ENCODE data around the gene SPOCK1.
"Not testable (repeated sequence)": the region's sequence is repeated elsewhere in the genome, so short reads cannot be mapped to it uniquely, and the experiment has no call there.

The SPOCK1 gene

DNA sequence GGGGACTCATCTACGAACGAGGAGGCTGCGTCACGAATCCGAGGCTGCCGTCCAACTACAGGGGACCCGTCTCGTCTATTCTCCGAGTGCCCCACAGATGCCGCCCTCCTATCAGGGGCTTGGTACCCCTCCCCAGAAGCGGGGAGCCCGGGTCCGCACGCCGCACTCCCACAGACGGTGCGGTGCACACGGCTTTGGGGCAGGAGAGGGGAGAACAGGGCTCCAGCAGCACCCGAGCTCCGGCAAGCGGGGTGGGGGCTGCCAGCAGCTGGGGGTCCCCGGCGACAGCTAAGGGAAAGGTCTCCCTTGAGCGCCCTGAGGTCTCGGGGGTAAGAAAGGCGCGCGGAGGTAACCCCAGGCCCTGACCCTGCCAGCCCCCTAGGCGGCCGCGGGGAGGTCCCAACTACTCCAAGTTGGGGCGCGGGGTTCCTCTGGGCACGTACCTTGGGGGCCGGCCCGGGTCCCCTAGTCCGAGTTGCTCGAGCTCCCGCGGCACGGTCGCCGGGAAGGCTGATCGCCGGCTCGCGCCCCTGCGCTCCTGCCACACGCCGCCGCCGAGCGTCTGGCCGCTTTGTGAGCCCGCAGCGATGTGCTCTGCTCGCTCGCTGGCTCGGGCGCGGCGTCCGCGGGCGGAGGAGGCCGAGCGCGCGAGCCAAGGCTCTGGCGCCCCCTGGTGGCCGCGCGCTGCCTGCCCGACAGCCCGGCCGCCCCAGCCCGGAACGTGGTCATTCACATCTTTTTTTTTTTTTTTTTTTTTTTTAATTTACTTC is at the start of gene SPOCK1:
TSS of gene SPOCK1 (minus strand) at position 591 of the 770 bp plus-strand sequence.
- peak; percentile 5 for DNase-seq

DNA sequence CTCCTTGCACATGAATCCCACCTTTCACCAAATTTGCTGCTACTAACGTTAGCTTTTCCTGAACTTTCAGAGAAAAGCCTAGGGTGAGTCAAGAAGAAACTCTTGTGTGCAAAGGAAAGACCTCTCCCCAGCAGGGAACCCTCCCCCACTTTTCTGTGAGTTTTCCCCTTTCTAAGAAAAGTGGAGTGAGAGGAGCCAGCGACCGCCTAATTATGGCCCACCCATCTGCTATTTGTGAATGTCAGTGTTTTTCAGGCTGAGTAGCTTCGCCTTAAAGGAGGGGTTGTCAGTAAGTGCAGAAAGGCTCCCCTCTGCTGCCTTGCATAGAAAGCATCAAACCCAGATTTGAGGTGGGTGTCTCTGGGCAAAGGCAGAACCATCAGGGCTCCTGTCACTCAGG is 46.8 kb upstream of the SPOCK1 start:
- DNase-seq = no peak

DNA sequence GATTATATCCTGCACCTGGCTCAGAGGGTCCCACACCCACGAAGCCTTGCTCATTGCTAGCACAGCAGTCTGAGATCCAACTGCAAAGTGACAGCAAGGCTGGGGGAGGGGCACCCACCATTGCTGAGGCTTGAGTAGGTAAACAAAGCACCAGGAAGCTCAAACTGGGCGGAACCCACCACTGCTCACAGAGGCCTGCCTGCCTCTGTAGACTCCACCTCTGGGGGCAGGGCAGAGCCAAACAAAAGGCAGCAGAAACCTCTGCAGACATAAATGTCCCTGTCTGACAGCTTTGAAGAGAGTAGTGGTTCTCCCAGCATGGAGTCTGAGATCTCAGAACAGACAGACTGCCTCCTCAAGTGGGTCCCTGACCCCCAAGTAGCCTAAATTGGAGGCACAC is 36.3 kb upstream of the SPOCK1 start:
- not testable (repeated sequence) for DNase-seq

DNA sequence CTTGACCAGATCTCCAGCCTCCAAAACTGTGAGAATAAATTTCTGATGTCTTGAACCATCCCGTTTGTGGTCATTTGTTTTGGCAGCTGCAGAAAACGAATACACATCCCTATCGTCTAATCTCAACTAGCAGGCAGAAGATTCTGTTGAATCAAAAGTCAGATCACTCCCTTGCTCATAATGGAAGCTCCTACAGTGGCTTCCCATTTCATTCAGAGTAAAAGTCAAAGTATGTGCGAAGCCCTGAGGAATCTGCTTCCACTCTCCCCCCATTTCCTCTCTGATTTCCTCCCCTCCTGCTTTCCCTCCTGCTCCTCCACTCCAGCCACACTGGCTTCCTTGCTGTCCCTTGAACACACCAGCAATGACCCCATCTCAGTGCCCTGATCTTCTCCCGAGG is 34.8 kb upstream of the SPOCK1 start:
- DNase-seq = no peak

DNA sequence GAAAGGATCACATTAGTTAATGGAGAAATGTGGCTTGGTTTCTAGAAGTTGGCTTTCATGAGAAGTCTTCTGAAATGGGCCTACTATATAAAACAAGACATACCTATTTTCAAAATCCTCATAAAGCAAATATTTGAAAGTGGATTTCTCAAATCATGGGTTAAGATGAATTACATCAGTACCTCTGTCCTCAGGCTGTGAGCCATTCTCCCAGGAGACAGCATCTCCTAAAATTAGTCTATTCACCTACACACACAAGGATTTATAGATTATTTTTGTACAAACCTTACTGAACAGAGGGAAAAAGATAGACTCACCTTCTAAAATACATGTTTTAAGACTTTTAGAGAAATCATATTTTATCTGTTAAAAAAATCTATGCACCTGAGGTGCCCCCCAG is 32.1 kb upstream of the SPOCK1 start:
- no peak for DNase-seq

DNA sequence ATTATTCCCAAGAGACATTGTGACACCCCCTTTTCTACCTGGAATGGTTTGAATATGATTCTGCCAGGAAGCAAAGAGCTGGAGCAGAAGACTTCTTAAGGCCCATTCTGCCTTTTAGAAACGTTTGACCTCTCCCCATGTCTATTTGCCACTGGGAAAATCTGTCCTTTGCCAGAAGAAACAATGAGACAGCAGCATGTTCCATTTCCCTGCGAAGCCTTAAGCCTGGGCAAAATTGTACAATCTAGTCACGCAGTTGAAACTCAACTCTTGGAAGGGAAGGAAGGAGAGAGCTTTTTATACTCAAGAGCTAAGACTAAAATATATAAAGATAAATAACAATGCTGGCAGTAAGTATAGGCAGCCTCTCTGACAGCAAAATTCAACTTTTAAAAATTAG is 22.1 kb upstream of the SPOCK1 start:
- no peak for DNase-seq

DNA sequence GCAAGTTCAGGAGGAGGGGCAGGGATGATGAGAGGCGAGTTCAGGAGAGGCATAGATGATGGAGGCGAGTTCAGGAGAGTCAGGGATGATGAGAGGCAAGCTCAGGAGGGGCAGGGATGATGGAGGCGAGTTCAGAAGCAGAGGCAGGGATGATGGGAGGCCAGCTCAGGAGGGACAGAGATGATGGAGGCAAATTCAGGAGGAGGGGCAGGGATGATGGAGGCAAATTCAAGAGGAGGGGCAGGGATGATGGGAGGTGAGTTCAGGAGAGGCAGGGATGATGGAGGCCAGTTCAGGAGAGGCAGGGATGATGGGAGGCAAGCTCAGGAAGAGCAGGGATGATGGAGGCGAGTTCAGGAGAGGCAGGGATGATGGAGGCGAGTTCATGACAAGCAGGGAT is 17.8 kb upstream of the SPOCK1 start:
- no peak for DNase-seq

DNA sequence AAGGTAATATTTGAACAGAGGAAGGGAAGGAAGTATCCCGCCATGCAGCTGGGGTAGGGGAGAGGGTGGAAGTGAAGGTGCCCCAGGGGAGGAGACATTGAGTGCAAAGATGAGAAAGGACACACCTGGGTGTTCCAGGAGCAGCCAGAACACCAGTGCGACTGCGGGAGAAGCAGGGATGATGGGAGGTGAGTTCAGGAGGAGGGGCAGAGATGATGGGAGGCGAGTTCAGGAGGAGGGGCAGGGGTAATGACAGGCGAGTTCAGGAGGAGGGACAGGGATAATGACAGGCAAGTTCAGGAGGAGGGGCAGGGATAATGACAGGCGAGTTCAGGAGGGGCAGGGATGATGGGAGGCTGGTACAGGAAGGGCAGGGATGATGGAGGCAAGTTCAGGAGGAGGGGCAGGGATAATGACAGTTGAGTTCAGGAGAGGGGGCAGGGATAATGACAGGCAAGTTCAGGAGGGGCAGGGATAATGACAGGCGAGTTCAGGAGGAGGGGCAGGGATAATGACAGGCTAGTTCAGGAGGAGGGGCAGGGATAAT is 17.2 kb upstream of the SPOCK1 start:
- DNase-seq = no peak

DNA sequence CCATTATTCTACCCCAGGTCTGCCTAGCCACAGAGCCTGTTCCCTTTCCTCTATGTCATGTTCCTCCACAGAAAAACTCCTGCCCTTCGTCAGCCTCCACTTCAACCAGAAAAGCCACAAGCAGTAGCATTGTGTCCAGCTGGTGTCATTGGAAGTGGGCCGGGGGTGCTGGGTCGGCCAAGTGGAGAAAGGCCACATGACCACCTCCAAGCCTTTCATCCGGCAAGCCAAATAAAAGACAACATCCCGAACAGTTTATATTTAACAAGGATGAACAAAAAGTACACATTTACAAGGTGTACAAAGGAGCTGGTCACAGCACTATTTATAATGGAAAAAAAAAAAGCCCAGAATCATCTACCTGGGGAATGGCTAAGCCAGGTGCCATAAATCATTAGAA is 16.1 kb upstream of the SPOCK1 start:
- DNase-seq = no peak

DNA sequence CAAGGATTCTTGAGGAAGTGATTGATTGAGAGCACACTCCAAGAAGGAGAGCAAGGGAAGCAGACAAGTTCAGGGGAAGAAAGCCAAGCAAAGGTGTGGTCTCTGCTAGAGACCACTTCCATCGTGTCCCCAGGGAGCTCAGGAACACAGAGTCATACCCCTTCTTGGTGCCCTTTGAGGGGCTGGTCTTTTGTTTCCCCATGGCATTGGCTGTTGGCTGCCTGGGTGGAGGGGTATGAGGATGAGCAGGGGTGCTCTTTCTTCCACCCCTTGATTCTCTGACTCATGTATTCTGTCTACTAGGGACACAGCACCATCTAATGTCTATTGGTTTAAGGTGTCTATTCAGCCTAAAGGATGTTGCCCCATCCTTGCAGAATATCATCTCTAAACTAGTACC is 11.5 kb upstream of the SPOCK1 start:
- no peak for DNase-seq

DNA sequence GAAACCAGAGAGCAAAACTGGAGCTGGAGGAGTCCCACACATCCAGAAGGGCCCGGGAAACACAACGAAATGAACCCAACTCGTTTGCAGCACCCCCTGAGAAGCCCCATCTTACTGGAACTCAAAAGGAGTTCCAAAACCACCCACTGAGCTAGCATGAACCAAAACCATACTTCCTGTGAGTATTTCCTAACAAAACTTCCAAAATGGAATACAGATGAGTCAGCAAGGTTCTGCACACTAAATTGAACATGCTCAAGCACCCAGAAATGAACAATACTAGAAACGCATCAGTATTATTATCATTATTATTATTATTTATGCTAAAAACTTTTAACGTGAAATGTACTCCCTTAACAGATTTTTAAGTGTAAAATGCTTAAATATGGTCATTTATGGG is 8.0 kb upstream of the SPOCK1 start:
- DNase-seq = no peak

DNA sequence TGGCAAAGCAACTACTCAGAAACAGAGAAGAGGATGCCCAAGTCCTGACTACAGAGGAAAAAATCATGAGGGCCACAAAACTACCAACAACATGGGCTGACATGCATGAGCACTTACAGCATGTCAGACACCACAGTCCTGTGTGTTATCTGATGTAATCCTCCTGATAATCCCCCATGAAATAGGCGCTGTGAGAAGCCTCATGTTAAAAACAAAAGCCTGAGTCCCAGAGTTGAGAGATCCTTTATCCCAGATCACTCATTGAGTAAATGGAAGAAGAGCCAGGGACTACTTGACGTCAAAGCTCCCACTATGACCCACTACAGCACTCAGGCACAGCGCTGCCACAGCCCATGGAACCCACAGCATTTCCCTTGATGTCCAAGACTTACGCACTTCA is 7.2 kb upstream of the SPOCK1 start:
- no peak for DNase-seq

DNA sequence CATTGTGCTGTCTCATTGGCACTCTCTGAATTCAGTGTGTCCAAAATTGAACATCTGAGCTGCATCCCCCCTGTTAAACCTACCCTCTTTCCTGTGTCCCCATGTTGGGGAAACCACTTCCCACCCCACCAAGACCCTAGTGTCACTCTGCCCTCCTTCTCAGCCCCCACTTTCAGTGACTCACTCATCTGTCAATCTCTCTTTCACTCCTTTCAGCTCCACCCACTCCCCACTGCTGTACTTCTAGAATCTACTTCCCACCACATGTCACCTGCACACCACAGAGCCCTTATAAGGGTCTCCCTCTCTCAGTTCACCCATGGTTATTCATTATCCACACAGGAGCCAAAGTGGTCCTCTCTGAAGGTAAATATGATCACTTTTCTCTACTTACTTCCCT is 5.8 kb upstream of the SPOCK1 start:
- DNase-seq = no peak

DNA sequence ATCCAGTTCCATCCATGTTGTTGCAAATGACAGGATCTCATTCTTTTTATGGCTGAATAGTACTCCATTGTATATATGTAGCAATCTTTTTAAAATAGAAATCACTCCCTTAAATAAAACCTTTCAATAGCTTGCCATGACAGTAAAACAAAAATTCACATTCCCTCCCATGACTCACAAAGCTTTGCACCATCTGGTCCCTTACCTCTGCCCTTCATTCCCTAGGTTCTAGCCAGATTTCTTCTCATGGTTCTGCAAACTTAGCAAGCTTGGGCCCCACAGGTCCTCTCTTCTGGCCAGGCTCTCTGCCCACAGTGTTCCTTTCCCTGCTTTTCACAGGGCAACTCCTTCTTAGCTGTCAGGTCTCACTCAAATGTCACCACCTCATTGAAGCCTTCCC is 4.3 kb upstream of the SPOCK1 start:
- DNase-seq = no peak

DNA sequence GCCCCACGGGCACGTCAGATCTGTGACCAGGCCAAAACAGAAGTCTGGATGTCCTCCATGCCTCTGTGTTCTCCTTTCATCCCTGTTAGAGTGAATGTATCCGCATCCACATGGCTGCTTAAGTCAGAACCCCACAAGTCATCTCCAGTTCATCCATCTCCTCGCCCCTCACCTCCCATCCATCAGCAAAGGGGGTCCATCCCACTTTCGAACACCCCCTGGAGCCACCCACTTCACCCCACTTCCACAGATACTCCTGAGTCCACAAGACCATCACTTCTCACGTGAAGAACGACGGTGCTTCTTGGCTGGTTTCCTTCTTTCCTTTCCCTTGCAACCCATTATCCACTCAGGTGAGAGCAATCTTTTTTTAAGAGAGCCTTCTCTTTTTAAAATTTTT is 3.5 kb upstream of the SPOCK1 start:
- DNase-seq = no peak

DNA sequence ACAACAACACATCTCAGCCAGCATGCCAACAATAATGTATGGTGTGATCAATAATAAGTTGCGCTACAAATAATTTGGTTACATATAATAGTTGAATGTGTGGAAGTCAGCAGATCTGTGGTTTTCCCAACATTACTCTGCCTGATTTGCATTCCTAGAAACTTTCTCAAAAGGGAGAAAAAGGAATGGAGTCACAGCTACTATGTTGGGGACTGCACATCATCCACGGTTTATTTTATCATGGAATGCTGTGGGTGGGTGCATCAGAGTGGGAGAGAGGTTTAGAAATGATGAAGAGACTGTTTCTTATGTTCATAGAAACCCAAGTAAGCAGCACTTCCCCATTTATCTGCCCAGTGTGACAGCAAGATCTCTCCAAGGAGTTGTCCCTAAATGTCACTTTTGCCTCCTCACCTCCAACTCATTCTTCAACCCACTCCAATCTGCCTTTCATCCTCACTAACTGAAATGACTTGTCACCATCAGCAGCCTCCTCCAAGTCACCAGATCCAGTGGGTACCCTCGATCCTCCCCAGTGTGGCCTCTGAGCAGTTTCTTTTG is 2.8 kb upstream of the SPOCK1 start:
- no peak for DNase-seq

DNA sequence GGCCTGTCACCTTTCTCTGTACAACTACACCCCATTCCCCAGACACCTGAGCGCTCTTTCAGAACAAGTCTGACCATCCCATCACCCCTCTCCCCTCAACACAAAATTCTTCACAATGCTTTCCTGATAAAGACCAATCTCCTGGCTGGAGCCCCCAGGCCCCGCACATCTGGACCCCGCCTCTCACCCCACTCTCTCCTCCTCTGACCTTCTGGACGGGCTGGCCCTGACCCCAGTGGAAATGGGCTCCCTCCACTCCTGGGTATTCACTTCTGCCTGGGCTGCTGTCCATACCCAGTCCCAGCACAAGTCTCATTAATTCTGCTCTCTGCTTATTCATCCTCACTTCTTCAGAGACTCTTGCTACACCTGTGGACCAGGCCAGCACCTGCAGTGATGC is 2.1 kb upstream of the SPOCK1 start:
- DNase-seq = no peak

DNA sequence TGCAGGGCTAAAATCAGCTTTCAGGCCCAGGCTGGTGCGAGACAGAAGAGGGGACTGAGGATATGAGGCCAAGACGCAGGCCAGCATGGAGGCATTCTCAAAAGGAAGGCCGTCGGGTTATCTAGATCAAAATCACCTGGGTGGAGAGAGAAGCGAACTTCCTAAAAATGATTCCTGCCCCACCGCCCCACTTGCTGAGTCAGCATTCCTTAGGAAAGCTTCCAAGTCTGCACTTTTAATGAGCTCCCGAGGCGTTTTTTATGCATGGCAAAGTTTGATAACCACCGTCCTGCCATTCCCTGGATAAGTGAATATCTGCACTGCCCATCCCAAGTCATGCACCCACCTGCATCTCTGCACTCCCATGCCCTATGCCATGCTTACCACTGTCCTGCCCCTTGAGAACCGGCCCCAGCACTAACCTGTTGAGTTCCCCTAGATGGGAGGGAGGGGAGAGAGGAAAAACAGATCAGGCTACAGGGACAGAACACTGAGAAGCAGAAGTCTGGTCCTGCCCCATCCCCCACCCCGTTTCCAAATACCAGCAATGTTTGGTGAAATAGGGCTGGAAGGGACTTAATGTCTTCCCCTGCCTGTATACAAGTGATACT is 1.6 kb upstream of the SPOCK1 start:
- no peak for DNase-seq

DNA sequence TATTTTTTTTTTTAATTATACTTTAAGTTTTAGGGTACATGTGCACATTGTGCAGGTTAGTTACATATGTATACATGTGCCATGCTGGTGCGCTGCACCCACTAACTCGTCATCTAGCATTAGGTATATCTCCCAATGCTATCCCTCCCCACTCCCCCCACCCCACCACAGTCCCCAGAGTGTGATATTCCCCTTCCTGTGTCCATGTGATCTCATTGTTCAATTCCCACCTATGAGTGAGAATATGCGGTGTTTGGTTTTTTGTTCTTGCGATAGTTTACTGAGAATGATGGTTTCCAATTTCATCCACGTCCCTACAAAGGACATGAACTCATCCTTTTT is 351 bp upstream of the SPOCK1 start:
- DNase-seq = not testable (repeated sequence)

DNA sequence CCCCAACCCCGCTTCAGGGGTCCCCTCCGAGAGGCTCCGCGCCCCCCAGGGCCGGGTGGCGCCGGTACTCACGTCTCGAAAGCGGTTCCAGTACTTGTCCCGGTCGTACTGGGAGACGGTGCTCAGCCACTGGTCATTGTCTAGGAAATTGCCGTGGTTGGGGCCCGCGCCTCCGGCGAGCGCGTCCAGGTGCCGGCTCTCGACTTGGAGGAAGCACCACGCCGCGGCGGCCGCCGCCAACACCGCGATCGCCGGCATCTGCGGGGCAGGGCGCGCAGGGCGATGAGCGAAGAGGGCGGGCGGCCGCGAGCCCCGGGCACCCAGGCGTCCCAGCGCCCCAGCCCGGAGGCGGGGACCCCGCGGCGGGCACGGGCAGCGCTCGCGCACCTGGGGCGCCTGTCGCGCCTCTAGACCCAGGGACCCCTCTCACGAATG is 808 bp downstream of the SPOCK1 start:
- DNase-seq = no peak

DNA sequence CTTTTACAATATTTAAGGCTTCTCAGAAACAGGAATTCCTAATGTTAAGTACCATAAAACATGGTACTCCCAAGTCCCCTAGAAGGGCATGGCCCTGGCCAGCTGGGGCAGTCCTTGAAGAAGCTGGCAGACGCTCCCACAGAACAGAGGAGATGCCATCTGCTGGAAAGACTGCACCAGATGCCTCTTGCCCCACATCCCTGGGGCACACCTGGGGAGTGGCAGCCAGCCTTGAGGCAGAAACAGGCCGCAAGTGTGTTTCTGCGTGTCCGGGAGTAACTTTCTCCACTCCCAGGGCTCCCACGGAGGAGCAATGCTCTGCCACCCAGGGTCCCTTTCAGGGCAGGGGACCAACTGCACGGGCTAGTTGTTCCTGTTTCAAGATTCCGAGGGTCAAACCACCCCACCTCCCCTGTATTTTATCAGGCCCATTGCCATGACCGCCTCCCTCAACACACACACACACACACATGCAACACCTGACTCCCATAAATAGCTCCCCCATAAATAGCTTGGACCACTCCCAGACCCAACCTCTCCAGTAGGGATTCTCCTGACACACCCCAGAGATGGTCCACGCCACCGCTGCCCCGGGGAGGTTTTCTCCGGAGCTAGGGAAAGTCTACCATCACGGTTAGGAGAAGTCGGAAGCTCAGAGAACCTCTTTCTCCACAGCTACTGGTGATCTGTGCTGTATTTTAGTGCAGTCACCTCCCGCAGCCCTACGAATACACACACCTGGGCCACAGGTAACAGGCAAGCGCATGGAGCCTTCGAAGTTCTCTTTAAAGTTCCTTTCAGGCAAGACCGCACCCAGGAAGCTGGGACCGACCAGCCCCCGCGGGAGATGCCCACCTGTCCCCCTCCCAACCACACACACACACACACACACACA is 1.5 kb downstream of the SPOCK1 start:
- DNase-seq = no peak

DNA sequence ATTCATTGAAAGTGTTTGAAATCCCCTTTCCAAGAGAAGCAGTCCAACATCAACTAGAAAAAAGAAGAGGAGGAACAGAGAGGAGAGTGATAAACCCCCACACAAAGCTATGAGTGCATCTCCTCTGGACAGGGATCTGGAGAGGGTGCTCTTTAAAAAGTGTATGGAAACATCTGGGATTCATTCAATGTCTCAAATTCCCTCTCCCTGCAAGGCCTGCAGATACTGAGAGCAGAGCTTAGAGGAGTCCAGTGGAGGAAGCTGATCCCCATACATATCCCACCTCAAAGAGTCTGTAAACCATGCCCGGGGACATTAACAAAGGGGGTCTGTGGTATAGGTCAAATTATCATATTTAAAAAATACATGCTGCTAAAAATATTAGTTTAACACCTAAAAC is 2.2 kb downstream of the SPOCK1 start:
- DNase-seq = no peak

DNA sequence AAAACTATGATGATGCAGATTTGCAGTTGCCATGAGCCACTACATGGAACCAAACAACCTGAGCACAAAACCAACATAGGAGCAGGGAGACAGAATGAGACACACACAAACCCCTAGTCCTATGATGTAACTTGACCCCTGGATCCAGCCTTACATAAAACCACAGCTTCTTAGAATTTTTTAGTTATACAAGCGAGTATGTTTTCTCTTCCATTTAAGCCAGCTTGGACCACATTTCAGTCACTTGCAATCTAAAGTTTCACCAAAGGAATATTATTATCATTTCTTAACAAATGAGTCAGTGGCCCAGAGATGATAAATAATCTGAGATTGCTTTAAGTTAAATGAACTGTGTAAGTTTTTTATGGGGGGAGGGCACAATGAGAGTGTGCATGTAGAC is 6.8 kb downstream of the SPOCK1 start:
- DNase-seq = no peak
